IMR-90 (cell line): ENCODE measurements around the gene LSMEM2. TPM values are rescaled to one million over a fixed set of nuclear protein-coding genes. Genes with fewer than 3 reads are reported as not detected.

Experiments
- ATAC-seq: fragments of 200-7000 bp; cut with Tn5 transposase; 2 replicates; pipeline ENCODE4 v1.9.1; 2020; ENCODE audit warnings: low read depth, mild to moderate bottlenecking, moderate library complexity
- BruUV-seq: library from RNA; stranded (reverse); fragments of 400-500 nt; replicated peaks from 2 replicates; lab custom pipeline; 2021; lab: Mats Ljungman, UMichigan
- CTCF ChIA-PET: fragments of 300-600 bp; formaldehyde crosslinking; extraction: SDS; loops from one replicate; lab custom pipeline; 2021; ENCODE audit warnings: antibody characterized with exemption; lab: Yijun Ruan, JAX
- POLR2A ChIA-PET: fragments of 300-600 bp; sonication (Branson Sonifier 250); formaldehyde crosslinking; loops from one replicate; lab custom pipeline; 2022; ENCODE audit warnings: antibody characterized with exemption; ENCODE audit not compliant: unreplicated experiment; lab: Charles Lee
- DNase-seq: peaks from one replicate; pipeline ENCODE4 v3.0.0; 2013
- H2AFZ ChIP-seq: replicated peaks from 2 replicates; pipeline ENCODE3; 2013; ENCODE audit warnings: low read length, mild to moderate bottlenecking; ENCODE audit not compliant: poor library complexity
- H2AK5ac ChIP-seq: 2 replicates; pipeline ENCODE4 v1.6.1; 2013; ENCODE audit warnings: low read depth, low read length, inconsistent platforms
- H2AK9ac ChIP-seq: replicated peaks from 2 replicates; pipeline ENCODE3; 2013; ENCODE audit warnings: mild to moderate bottlenecking, low read depth, low read length, moderate library complexity; ENCODE audit not compliant: poor library complexity
- H2BK120ac ChIP-seq: 2 replicates; pipeline ENCODE4 v1.6.1; 2013; ENCODE audit warnings: low read depth, low read length, inconsistent platforms
- H2BK15ac ChIP-seq: 3 replicates; pipeline ENCODE4 v1.6.1; 2013; ENCODE audit warnings: low read depth, low read length, inconsistent platforms
- H2BK20ac ChIP-seq: 2 replicates; pipeline ENCODE4 v1.6.1; 2013; ENCODE audit warnings: low read depth, mild to moderate bottlenecking, inconsistent platforms, low read length, moderate library complexity
- H2BK5ac ChIP-seq: 2 replicates; pipeline ENCODE4 v1.6.1; 2013; ENCODE audit warnings: mild to moderate bottlenecking, low read depth, low read length, inconsistent platforms; ENCODE audit not compliant: poor library complexity, severe bottlenecking
- H3K14ac ChIP-seq: replicated peaks from 2 replicates; pipeline ENCODE4 v1.6.1; 2013; ENCODE audit warnings: low read depth, low read length, inconsistent platforms
- H3K18ac ChIP-seq: 2 replicates; pipeline ENCODE4 v1.6.1; 2013; ENCODE audit warnings: low read depth, low read length, control low read depth
- H3K23ac ChIP-seq: 2 replicates; pipeline ENCODE4 v1.6.1; 2013; ENCODE audit warnings: low read depth, low read length, inconsistent platforms
- H3K27ac ChIP-seq: 2 replicates; pipeline ENCODE4 v1.5.1; 2013; ENCODE audit warnings: mild to moderate bottlenecking, control low read depth, low read length; ENCODE audit not compliant: insufficient read depth
- H3K27me3 ChIP-seq: 2 replicates; pipeline ENCODE4 v1.6.1; 2013; ENCODE audit warnings: low read length; ENCODE audit not compliant: control insufficient read depth, insufficient read depth
- H3K36me3 ChIP-seq: 2 replicates; pipeline ENCODE4 v1.6.1; 2013; ENCODE audit warnings: low read length, mixed read lengths; ENCODE audit not compliant: control insufficient read depth, insufficient read depth
- H3K4ac ChIP-seq: 2 replicates; pipeline ENCODE4 v1.6.1; 2013; ENCODE audit warnings: low read depth, low read length, inconsistent platforms
- H3K4me1 ChIP-seq: 2 replicates; pipeline ENCODE4 v1.6.1; 2013; ENCODE audit warnings: low read length, mixed read lengths; ENCODE audit not compliant: control insufficient read depth, insufficient read depth
- H3K4me2 ChIP-seq: 2 replicates; pipeline ENCODE4 v1.6.1; 2013; ENCODE audit warnings: low read depth, mild to moderate bottlenecking, control low read depth, low read length, moderate library complexity
- H3K4me3 ChIP-seq: 2 replicates; pipeline ENCODE4 v1.5.1; 2013; ENCODE audit warnings: low read depth, mild to moderate bottlenecking, control low read depth, low read length, moderate library complexity; ENCODE audit not compliant: insufficient read depth
- H3K56ac ChIP-seq: 2 replicates; pipeline ENCODE4 v1.6.1; 2013; ENCODE audit warnings: low read length, inconsistent platforms; ENCODE audit not compliant: insufficient read depth; ENCODE audit errors: extremely low read depth
- H3K79me1 ChIP-seq, 2 experiments: 2 replicates each; pipeline ENCODE4 v1.6.1; 2013; ENCODE audit warnings: low read length in 2 of 2, inconsistent platforms in 1 of 2, low read depth in 1 of 2
- H3K9ac ChIP-seq: 2 replicates; pipeline ENCODE4 v1.6.1; 2013; ENCODE audit warnings: low read depth, low read length, control low read depth
- H3K9me1 ChIP-seq: 2 replicates; pipeline ENCODE4 v1.6.1; 2013; ENCODE audit warnings: low read length, inconsistent platforms; ENCODE audit not compliant: insufficient read depth
- H3K9me3 ChIP-seq: 2 replicates; pipeline ENCODE4 v1.6.1; 2013; ENCODE audit warnings: low read length; ENCODE audit not compliant: control insufficient read depth, insufficient read depth
- H4K20me1 ChIP-seq: 2 replicates; pipeline ENCODE4 v1.6.1; 2013; ENCODE audit warnings: low read length, inconsistent platforms; ENCODE audit not compliant: insufficient read depth
- H4K5ac ChIP-seq: 2 replicates; pipeline ENCODE4 v1.6.1; 2013; ENCODE audit warnings: mild to moderate bottlenecking, low read depth, low read length, control low read depth
- H4K8ac ChIP-seq, 2 experiments: 2 replicates each; pipeline ENCODE4 v1.6.1; 2013; ENCODE audit warnings: low read depth in 2 of 2, low read length in 2 of 2, control low read depth in 1 of 2, inconsistent platforms in 1 of 2
- H4K91ac ChIP-seq: 2 replicates; pipeline ENCODE4 v1.6.1; 2013; ENCODE audit warnings: low read depth, low read length, inconsistent platforms; ENCODE audit not compliant: insufficient read depth
- CEBPB ChIP-seq: IDR thresholded peaks from 2 replicates; pipeline ENCODE4 v1.6.1; 2012; ENCODE audit warnings: low read depth, low read length, improper control_type of control experiment
- CTCF ChIP-seq: conservative IDR thresholded peaks from 2 replicates; pipeline ENCODE4 v1.5.1; 2012; ENCODE audit warnings: mild to moderate bottlenecking, low read depth, low read length, improper control_type of control experiment
- WGBS, 2 experiments: methylation state at CpG; one replicate each; pipeline versions ENCODE4 v1.1.5 to v1.1.7; 2013; ENCODE audit warnings: missing lambda C conversion rate in 2 of 2; ENCODE audit not compliant: insufficient read length in 1 of 2; ENCODE audit errors: extremely low coverage in 2 of 2; 5-methylcytosine and 5-hydroxymethylcytosine counted together
- dilution Hi-C: fragments of 300-500 bp; cut with HindIII; formaldehyde crosslinking; loops from one replicate; pipeline ENCODE4 v1.14.3; 2018; ENCODE audit warnings: low sequenced_read_pairs; ENCODE audit not compliant: unreplicated experiment
- in situ Hi-C: fragments of 300-500 bp; cut with MboI; formaldehyde crosslinking; loops from 3 replicates; pipeline ENCODE4 v1.14.3; 2019; ENCODE audit warnings: low sequenced_read_pairs, inconsistent platforms, mixed read lengths
- intact Hi-C: fragments of 100-400 bp; cut with micrococcal nuclease; formaldehyde crosslinking; loops from 2 replicates; pipeline ENCODE4 v1.10.0; 2022
- polyA plus RNA-seq, 3 experiments: library from polyadenylated mRNA; depleted of rRNA; stranded (reverse); fragments of >200 nt; gene quantifications; 2 replicates each; pipeline ENCODE4 v1.2.3, GENCODE V29; 2012; ENCODE audit warnings: low replicate concordance in 1 of 3
- total RNA-seq: library from RNA; depleted of rRNA; stranded (reverse); fragments of >200 nt; gene quantifications from 2 replicates; pipeline ENCODE4 v1.2.3, GENCODE V29; 2012

The LSMEM2 gene
- total and polyA plus RNA-seq, 2 of the 4 experiments (the other 2 are of a cell fraction), result under 0.01 TPM; not detected in 1

- Histone ChIP-seq H2BK5ac (no peak overlapping the region), H3K56ac (no peak overlapping the region), H3K9me3 (no peaks in the 10 kb centered on the region), H3K27ac (no peak overlapping the region), H4K8ac (no peak overlapping the region), H2BK15ac (no peak overlapping the region), H2BK20ac (no peak overlapping the region), H4K5ac (no peak overlapping the region), H3K79me1 (peaks cover 20 to 36% of the 10 kb centered on the region in 2 experiments; a peak in 3 of 4 replicates), H2AFZ (no peak overlapping the region), H3K18ac (no peak overlapping the region), H3K4ac (no peak overlapping the region), H3K36me3 (peaks cover 17% of the 10 kb centered on the region), H2AK5ac (no peak overlapping the region), H3K27me3 (no peaks in the 10 kb centered on the region), H3K23ac (no peak overlapping the region), H3K9ac (no peak overlapping the region), H3K14ac (no peak overlapping the region), H3K9me1 (no peaks in the 10 kb centered on the region), H4K20me1 (peaks cover 7% of the 10 kb centered on the region), H2BK120ac (no peak overlapping the region), H4K91ac (no peak overlapping the region), H3K4me2 (no peak overlapping the region), H2AK9ac (no peak overlapping the region), H3K4me3 (no peak overlapping the region), H3K4me1 (peaks cover 16% of the 10 kb centered on the region)
- in situ Hi-C loops, result loop anchor here (25.0 kb wide), 3 partner anchors 1062 to 1837 kb away; partner anchors contain the start of genes ABHD14B, GPR62, MANF and PCBP4
- ChIA-PET POLR2A (no interaction called here), CTCF (no interaction called here)
- TF ChIP-seq CEBPB (no peak), CTCF (no peak)
- dilution Hi-C loops, result no loop called here
- ATAC-seq (no peak), DNase-seq (no peak)
- no TSS peak for BruUV-seq
- intact Hi-C loops, result no loop called here
- WGBS, 2 experiments, result 80% methylated on average over 1 of the region's 11 CpGs; no CpG with 5 or more reads in 1 of the 2 experiments
Observed at GRCh38 chr3:50325497-50326181, 46.8 kb downstream of the LSMEM2 start.
